Measurements from ENCODE around the gene ANKS3. TPM values are rescaled to one million over a fixed set of nuclear protein-coding genes. Genes with fewer than 3 reads are reported as not detected.

Gene ANKS3
- total RNA-seq, 2 donors from 2014 or later, result 29.8 to 41.8 TPM

GRCh38 chr16:4769306-4769638 lies 35.2 kb upstream of the ANKS3 start:
- Histone ChIP-seq H3K27ac (peak overlapping the region; percentile 72 to 91), H3K4me1 (ENCODE audit: control insufficient read depth in 1 of 2, low read depth in 2 of 2) (peaks cover 11 to 26% of the 10 kb centered on the region in 2 donors), H3K36me3 (no peaks in the 10 kb centered on the region), H3K27me3 (replicated peaks; ENCODE audit: insufficient read depth) (no peaks in the 10 kb centered on the region), H3K4me3 (peak overlapping the region; percentile 99), H3K9me3 (no peaks in the 10 kb centered on the region)
- DNase-seq (ENCODE audit: low spot score) (no peak), ATAC-seq (ENCODE audit: insufficient number of reproducible peaks, low FRiP score, low read depth) (no peak)
- TF ChIP-seq, protein P1, sequence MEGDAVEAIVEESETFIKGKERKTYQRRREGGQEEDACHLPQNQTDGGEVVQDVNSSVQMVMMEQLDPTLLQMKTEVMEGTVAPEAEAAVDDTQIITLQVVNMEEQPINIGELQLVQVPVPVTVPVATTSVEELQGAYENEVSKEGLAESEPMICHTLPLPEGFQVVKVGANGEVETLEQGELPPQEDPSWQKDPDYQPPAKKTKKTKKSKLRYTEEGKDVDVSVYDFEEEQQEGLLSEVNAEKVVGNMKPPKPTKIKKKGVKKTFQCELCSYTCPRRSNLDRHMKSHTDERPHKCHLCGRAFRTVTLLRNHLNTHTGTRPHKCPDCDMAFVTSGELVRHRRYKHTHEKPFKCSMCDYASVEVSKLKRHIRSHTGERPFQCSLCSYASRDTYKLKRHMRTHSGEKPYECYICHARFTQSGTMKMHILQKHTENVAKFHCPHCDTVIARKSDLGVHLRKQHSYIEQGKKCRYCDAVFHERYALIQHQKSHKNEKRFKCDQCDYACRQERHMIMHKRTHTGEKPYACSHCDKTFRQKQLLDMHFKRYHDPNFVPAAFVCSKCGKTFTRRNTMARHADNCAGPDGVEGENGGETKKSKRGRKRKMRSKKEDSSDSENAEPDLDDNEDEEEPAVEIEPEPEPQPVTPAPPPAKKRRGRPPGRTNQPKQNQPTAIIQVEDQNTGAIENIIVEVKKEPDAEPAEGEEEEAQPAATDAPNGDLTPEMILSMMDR (IDR thresholded peaks at IDR 0.05), result no peak

GRCh38 chr16:4768549-4769305 lies 34.7 kb upstream of the ANKS3 start:
- peaks cover 5% of the 10 kb centered on the region for H3K36me3 ChIP-seq
- ATAC-seq (ENCODE audit: insufficient number of reproducible peaks, low FRiP score, low read depth) (peak; percentile 91), DNase-seq (ENCODE audit: low spot score) (peak; percentile 86)
- peak overlapping the region; percentile 90 to 91 for H3K27ac ChIP-seq
- H3K27me3 ChIP-seq (replicated peaks; ENCODE audit: insufficient read depth), result no peaks in the 10 kb centered on the region
- H3K4me1 ChIP-seq (ENCODE audit: control insufficient read depth in 1 of 2, low read depth in 2 of 2), result peaks cover 11 to 26% of the 10 kb centered on the region in 2 donors
- H3K4me3 ChIP-seq, result peak overlapping the region; percentile 99
- H3K9me3 ChIP-seq, result no peaks in the 10 kb centered on the region
- TF ChIP-seq, protein P1 (IDR thresholded peaks at IDR 0.05), result no peak

GRCh38 chr16:4767872-4768548 lies 33.9 kb upstream of the ANKS3 start:
- H3K4me1 ChIP-seq (ENCODE audit: control insufficient read depth in 1 of 2, low read depth in 2 of 2), result peaks cover 11 to 26% of the 10 kb centered on the region in 2 donors
- ATAC-seq (ENCODE audit: insufficient number of reproducible peaks, low FRiP score, low read depth), result no peak
- no peaks in the 10 kb centered on the region for H3K9me3 ChIP-seq
- peaks cover 12% of the 10 kb centered on the region for H3K36me3 ChIP-seq
- peak overlapping the region; percentile 90 to 91 for H3K27ac ChIP-seq
- DNase-seq (ENCODE audit: low spot score), result no peak
- peak overlapping the region; percentile 99 for H3K4me3 ChIP-seq
- TF ChIP-seq, protein P1 (IDR thresholded peaks at IDR 0.05), result no peak
- H3K27me3 ChIP-seq (replicated peaks; ENCODE audit: insufficient read depth), result no peaks in the 10 kb centered on the region

- peak; percentile 91 for DNase-seq (ENCODE audit: low spot score)
- Histone ChIP-seq H3K9me3 (no peaks in the 10 kb centered on the region), H3K27ac (peak within 1 kb of the TSS; percentile 90 to 91), H3K36me3 (peaks cover 21% of the 10 kb centered on the region), H3K4me3 (peak within 1 kb of the TSS; percentile 99), H3K4me1 (ENCODE audit: control insufficient read depth in 1 of 2, low read depth in 2 of 2) (peaks cover 11 to 26% of the 10 kb centered on the region in 2 donors), H3K27me3 (replicated peaks; ENCODE audit: insufficient read depth) (no peaks in the 10 kb centered on the region)
- peak; percentile 93 for ATAC-seq (ENCODE audit: insufficient number of reproducible peaks, low FRiP score, low read depth)
- TF ChIP-seq, protein P1 (IDR thresholded peaks at IDR 0.05), result no peak
These were observed 33.0 kb upstream of the ANKS3 start, which contains the start of gene ZNF500 for GRCh38 chr16:4766875-4767628. Gene ZNF500, minus strand, starts transcription at chr16:4767162. Its CDS starts 1,184 bp downstream, at chr16:4765978.

All from thoracic aorta (tissue), 2 donors.